Thymus (tissue), 11 donors: ENCODE results near the gene KHDRBS1. TPM values are rescaled to one million over a fixed set of nuclear protein-coding genes. Genes with fewer than 3 reads are reported as not detected.

Source experiments
- DNase-seq, 9 donors: peaks; one replicate each; pipeline ENCODE4 v3.0.0-alpha.2; 2013; ENCODE audit warnings: low spot score in 9 of 9, low read depth in 6 of 9, missing footprints in 1 of 9
- H3K27ac ChIP-seq, 2 donors: one replicate each; pipeline ENCODE4 v1.5.1; 2013; ENCODE audit warnings: control low read depth in 1 of 2, low read depth in 1 of 2, low read length in 1 of 2, mild to moderate bottlenecking in 1 of 2, moderate library complexity in 1 of 2
- H3K27me3 ChIP-seq, 2 donors: one replicate each; pipeline ENCODE4 v1.5.1; 2013; ENCODE audit warnings: low read length in 1 of 2; ENCODE audit not compliant: control insufficient read depth in 2 of 2, insufficient read depth in 1 of 2
- H3K36me3 ChIP-seq, 2 donors: one replicate each; pipeline ENCODE4 v1.5.1; 2013; ENCODE audit warnings: low read length in 1 of 2, mild to moderate bottlenecking in 1 of 2, moderate library complexity in 1 of 2; ENCODE audit not compliant: control insufficient read depth in 2 of 2, insufficient read depth in 2 of 2
- H3K4me1 ChIP-seq, 2 donors: one replicate each; pipeline ENCODE4 v1.5.1; 2013; ENCODE audit warnings: low read length in 2 of 2; ENCODE audit not compliant: control insufficient read depth in 2 of 2, insufficient read depth in 2 of 2
- H3K4me3 ChIP-seq, 2 donors: one replicate each; pipeline ENCODE4 v1.5.1; 2013; ENCODE audit warnings: low read length in 2 of 2, control low read depth in 1 of 2, mild to moderate bottlenecking in 1 of 2
- H3K9me3 ChIP-seq, 2 donors: one replicate each; pipeline ENCODE4 v1.5.1; 2013; ENCODE audit warnings: low read length in 1 of 2, mild to moderate bottlenecking in 1 of 2; ENCODE audit not compliant: control insufficient read depth in 2 of 2, insufficient read depth in 1 of 2
- WGBS: extraction: QIAGEN DNeasy Blood & Tissue Kit; methylation state at CpG from one replicate; pipeline ENCODE4 v1.1.7; 2013; 5-methylcytosine and 5-hydroxymethylcytosine counted together
- polyA plus RNA-seq: library from polyadenylated mRNA; stranded (reverse); fragments of 200-250 nt; gene quantifications from one replicate; pipeline ENCODE4 v1.2.3, GENCODE V29; 2013
- total RNA-seq: library from RNA; stranded (reverse); fragments of 120-200 nt; gene quantifications from one replicate; pipeline ENCODE4 v1.2.4, GENCODE V29; 2013
- donor health status: healthy.

Gene KHDRBS1
- total and polyA plus RNA-seq, 2 donors, result 71.8 to 124 TPM

DNA sequence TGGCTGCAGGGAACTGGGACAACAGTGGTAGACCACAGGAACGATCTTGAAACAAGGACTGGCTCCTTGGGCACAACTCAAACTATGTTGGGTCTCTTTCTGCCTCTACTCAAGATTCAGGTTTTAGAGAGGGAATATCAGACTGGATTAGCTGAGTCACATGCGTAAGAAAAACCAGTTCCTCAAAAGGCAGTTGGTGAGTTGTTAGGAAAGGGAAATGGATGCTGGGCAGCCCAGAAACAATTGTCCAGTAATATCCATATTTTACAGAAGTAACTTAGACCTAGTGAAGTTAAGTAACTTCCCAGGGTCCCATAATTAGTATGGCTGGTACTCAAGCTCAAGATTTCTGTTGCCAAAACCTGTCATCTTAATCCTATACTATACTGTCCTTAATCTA is 32.1 kb downstream of the KHDRBS1 start:
- Histone ChIP-seq H3K27me3 (no peaks in the 10 kb centered on the region), H3K27ac (no peak overlapping the region), H3K4me3 (no peak overlapping the region), H3K9me3 (no peaks in the 10 kb centered on the region), H3K4me1 (no peaks in the 10 kb centered on the region), H3K36me3 (peaks cover 60 to 62% of the 10 kb centered on the region in 2 donors)
- WGBS, result 96% methylated on average over 2 of the region's 2 CpGs
- no peak for DNase-seq

DNA sequence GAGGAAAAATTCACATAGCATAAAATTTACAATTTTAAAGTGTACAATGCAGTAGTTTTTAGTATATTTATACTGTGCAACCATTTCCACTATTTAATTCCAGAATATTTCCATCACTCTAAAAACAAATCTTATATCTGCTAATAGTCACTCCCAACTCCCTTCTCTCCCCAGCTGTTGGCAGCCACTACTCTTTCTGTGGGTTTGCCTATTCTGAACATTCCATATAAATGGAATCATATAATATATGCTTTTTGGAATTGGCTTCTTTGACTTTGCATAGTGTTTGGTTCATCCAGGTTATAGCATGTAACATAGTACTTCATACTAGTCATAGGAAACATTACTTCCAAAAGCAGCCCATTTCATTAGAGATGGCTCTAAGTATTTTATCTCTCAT is 34.0 kb downstream of the KHDRBS1 start:
- no peaks in the 10 kb centered on the region for H3K4me1 ChIP-seq
- H3K36me3 ChIP-seq, result peaks cover 60 to 61% of the 10 kb centered on the region in 2 donors
- H3K27ac ChIP-seq, result no peak overlapping the region
- H3K4me3 ChIP-seq, result no peak overlapping the region
- no peaks in the 10 kb centered on the region for H3K27me3 ChIP-seq
- no peaks in the 10 kb centered on the region for H3K9me3 ChIP-seq
- no peak for DNase-seq

DNA sequence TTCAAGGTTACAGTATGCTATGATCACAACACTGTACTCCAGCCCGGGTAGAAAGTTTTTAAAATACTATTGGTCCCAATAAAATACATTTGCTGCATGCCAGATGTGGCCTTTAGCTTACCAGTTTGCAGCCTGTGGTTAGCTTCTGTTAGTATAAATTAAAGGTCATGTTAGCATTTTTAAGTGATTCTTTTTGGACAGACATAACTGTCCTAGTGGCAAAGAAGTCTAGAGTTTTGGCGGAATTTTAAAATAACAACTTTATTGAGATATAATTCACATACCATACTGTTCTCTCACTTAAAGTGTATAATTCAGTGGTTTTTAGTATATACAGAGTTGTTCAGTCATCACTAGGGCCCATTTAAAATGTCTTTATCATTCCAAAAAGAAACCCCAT is 34.8 kb downstream of the KHDRBS1 start:
- 96% methylated on average over 2 of the region's 2 CpGs for whole genome bisulfite sequencing
- Histone ChIP-seq H3K4me3 (no peak overlapping the region), H3K4me1 (no peaks in the 10 kb centered on the region), H3K36me3 (peaks cover 61 to 69% of the 10 kb centered on the region in 2 donors), H3K27ac (no peak overlapping the region), H3K9me3 (no peaks in the 10 kb centered on the region), H3K27me3 (no peaks in the 10 kb centered on the region)
- DNase-seq, result no peak

DNA sequence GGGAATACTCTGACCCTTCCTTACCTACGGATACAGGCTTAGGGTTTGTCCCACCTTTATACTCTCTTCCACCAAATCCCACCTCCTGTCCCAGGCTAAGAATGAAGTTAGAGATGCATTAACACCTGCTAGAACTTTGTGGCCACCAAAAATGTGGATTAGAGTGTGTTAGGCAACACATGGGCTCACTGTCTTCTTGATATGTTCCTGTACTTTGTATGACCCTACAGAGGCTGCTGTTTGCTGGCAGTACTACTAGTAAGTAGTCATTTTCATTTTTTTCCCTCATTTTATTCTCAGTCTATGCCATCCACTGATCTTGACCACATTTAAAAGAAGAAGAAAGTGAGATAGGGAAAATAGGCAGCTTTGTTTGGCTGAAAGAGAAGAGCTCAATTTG is 38.0 kb downstream of the KHDRBS1 start:
- no peaks in the 10 kb centered on the region for H3K4me1 ChIP-seq
- H3K36me3 ChIP-seq, result peaks cover 62 to 94% of the 10 kb centered on the region in 2 donors
- H3K4me3 ChIP-seq, result no peak overlapping the region
- H3K9me3 ChIP-seq, result no peaks in the 10 kb centered on the region
- no peaks in the 10 kb centered on the region for H3K27me3 ChIP-seq
- WGBS, result 100% methylated on average over 1 of the region's 1 CpG
- no peak for DNase-seq
- no peak overlapping the region for H3K27ac ChIP-seq

DNA sequence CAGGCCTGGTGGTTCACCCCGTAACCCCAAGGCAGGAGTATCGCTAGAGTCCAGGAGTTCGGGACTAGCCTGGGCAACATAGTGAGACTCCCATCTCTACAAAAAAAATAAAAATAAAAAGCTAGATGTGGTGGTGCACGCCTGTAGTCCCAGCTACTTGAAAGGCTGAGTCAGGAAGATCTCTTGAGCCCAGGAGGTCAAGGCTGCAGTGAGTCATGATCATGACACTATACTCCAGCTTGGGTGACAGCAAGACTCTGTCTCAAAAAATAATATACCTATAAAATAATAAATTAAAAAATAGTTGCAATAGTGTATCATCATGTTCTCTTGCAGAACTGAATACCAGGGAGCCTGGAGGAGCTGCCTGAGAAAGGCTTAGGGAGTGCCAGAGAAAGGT is 39.2 kb downstream of the KHDRBS1 start:
- DNase-seq, result no peak
- WGBS, result 97% methylated on average over 4 of the region's 4 CpGs
- H3K36me3 ChIP-seq, result peaks cover 58 to 91% of the 10 kb centered on the region in 2 donors
- H3K4me3 ChIP-seq, result no peak overlapping the region
- H3K9me3 ChIP-seq, result no peaks in the 10 kb centered on the region
- no peak overlapping the region for H3K27ac ChIP-seq
- no peaks in the 10 kb centered on the region for H3K27me3 ChIP-seq
- H3K4me1 ChIP-seq, result no peaks in the 10 kb centered on the region

DNA sequence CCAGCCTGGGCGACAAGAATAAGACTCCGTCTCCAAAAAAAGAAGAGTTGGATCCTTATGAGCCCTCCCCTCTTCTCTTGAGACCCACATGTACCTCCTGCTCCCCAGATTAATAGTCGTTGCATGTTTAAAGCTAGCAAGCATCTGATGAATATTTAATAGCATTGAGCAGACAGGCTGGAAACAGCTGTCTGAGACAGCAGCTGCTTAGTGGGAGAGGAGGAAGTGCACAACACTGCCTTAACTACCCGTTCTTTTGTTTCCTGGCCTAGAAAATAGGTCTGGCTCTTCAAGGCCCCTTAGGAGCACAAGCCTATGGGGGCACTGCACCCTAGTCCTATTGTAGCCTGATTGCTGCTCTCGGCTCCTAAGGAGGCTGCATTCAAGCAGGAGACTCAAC is 41.7 kb downstream of the KHDRBS1 start:
- H3K9me3 ChIP-seq, result no peaks in the 10 kb centered on the region
- H3K27ac ChIP-seq, result no peak overlapping the region
- peaks cover 74 to 93% of the 10 kb centered on the region in 2 donors for H3K36me3 ChIP-seq
- DNase-seq, result no peak
- H3K4me3 ChIP-seq, result no peak overlapping the region
- 95% methylated on average over 5 of the region's 5 CpGs for WGBS
- no peaks in the 10 kb centered on the region for H3K27me3 ChIP-seq
- no peaks in the 10 kb centered on the region for H3K4me1 ChIP-seq

DNA sequence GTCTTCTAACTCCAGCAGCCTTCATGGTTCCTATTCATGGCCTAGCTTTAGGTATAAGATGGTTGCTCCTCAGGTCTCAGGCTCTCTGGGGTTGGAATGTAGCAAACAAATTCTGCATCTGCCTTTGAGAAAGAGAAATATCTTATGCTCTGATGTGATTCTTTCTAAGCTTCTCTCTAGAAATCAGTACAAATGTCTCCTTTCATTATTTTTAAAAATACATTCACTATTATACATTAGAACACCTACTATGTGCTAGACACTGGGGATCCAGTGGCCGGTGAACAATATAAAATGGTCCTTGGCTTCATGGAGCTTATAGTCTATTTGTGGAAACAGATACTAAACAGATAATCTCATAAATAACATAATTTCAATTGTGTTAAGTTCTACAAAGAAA is 42.9 kb downstream of the KHDRBS1 start:
- Histone ChIP-seq H3K4me3 (no peak overlapping the region), H3K36me3 (peaks cover 75 to 94% of the 10 kb centered on the region in 2 donors), H3K27ac (no peak overlapping the region), H3K27me3 (no peaks in the 10 kb centered on the region), H3K4me1 (no peaks in the 10 kb centered on the region), H3K9me3 (no peaks in the 10 kb centered on the region)
- 98% methylated on average over 1 of the region's 1 CpG for WGBS
- DNase-seq, result no peak

DNA sequence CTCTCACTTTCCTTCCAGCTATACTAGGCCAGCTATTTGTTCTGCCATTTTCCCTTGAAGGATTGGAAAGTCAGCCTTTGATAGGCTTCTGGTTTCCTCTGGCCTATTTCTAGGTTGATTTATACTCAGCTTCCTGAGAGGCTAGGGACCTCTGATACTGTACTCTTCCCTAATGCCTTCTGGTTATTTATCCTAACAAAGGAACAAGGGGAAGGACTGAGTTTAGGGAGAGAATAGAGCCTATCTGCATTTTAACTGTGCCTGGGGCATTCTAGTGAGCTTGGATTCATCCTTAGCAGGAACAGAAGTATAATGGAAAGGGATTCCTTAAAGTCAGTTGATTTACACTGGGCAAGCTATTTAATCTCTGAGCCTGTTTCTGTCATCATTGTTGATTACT is 47.2 kb downstream of the KHDRBS1 start:
- DNase-seq, result no peak
- H3K27ac ChIP-seq, result no peak overlapping the region

DNA sequence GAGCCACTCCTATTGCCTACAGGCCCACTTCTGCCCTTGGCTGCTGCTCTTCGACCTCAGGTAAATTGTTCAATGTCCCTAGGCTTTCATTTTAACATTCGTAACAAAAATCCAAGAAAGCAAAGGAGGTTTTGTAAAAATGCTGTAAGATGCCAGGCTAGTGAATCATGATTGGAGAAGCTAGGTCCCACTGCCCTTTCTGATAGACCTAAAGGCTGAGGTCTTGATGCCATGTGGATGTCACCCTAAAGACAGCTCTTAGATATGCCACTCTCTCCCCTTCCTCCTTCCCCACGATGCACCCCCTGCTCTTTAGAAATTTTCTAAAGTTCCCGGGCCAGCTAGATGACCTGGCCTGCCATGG is 49.2 kb downstream of the KHDRBS1 start:
- 96% methylated on average over 4 of the region's 4 CpGs for WGBS
- H3K27ac ChIP-seq, result peak overlapping the region; percentile 10 to 75
- no peaks in the 10 kb centered on the region for H3K27me3 ChIP-seq
- H3K4me3 ChIP-seq, result no peak overlapping the region
- H3K4me1 ChIP-seq, result peaks cover 0 to 12% of the 10 kb centered on the region in 2 donors
- H3K9me3 ChIP-seq, result no peaks in the 10 kb centered on the region
- no peak for DNase-seq
- peaks cover 47 to 51% of the 10 kb centered on the region in 2 donors for H3K36me3 ChIP-seq

More for the DNA sequence above, 47.2 kb downstream of the KHDRBS1 start:
- Histone ChIP-seq H3K4me1 (peaks cover 0 to 5% of the 10 kb centered on the region in 2 donors), H3K36me3 (peaks cover 55 to 67% of the 10 kb centered on the region in 2 donors), H3K9me3 (no peaks in the 10 kb centered on the region), H3K27me3 (no peaks in the 10 kb centered on the region), H3K4me3 (no peak overlapping the region)

DNA sequence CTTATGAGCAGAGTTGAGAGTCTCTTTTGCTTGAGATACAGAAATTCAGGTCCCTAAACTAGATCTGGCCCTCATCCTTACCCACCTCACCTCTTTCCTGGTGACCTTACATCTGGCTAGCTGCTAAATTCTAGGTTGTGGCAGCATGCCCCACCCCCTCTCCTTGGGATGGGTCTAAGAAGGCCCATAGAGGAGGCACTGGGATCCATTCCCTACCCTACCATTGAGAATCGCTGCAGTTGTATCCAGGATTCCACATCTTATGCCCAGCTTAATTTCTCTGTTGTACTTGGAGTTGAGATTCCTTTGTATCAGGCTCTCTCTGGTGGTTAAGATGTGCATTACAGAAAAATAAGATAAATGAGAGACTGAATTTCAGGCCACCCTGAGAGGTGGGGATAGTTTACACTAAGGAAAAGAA is 49.6 kb downstream of the KHDRBS1 start:
- no peaks in the 10 kb centered on the region for H3K27me3 ChIP-seq
- H3K36me3 ChIP-seq, result peaks cover 42 to 46% of the 10 kb centered on the region in 2 donors
- H3K4me3 ChIP-seq, result no peak overlapping the region
- 64% methylated on average over 1 of the region's 1 CpG for WGBS
- DNase-seq, result peak in 7 of 9 donors; percentile 40 to 73 (median 48)
- H3K4me1 ChIP-seq, result peaks cover 0 to 12% of the 10 kb centered on the region in 2 donors
- no peaks in the 10 kb centered on the region for H3K9me3 ChIP-seq
- H3K27ac ChIP-seq, result peak overlapping the region; percentile 10 to 75
